GM18519 (cell line): ENCODE data around the gene CHMP5.

Experiments used
- ATAC-seq: cut with Tn5 transposase; IDR thresholded peaks from one replicate; pipeline ENCODE4 v1.9.1; 2021; ENCODE audit warnings: mild to moderate bottlenecking, moderate library complexity; ENCODE audit not compliant: unreplicated experiment, low FRiP score

Gene CHMP5

GRCh38 chr9:33242609-33243134, 22.2 kb upstream of the CHMP5 start:
- no peak for ATAC-seq

- ATAC-seq, result no peak
These were observed 20.6 kb upstream of the CHMP5 start for GRCh38 chr9:33244137-33244784.

- ATAC-seq, result no peak
These were observed 19.5 kb upstream of the CHMP5 start for GRCh38 chr9:33245341-33245740.

GRCh38 chr9:33246269-33246860, 18.5 kb upstream of the CHMP5 start:
- no peak for ATAC-seq

DNA sequence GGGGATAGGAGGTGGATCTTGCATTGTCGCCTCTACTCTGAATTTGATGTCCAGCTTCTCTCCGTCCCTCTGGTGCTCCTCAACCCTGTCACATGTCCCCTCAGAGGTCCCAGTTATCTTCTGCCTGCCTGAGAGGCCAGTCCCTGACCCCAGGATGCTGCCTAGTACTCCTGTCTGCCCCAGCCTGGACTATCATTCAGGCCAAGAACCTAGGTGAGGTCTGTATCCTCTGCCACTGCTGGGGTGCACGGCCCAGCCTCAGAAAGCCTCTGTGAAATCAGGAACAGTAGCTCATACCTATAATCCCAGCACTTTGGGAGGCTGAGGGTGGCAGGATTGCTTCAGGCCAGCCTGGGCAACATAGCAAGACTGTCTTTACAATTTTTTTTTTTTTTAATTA, 16.2 kb upstream of the CHMP5 start:
- no peak for ATAC-seq

GRCh38 chr9:33249087-33249658, 15.7 kb upstream of the CHMP5 start:
- ATAC-seq, result no peak

- no peak for ATAC-seq
These were observed 14.9 kb upstream of the CHMP5 start for GRCh38 chr9:33249983-33250382.

DNA sequence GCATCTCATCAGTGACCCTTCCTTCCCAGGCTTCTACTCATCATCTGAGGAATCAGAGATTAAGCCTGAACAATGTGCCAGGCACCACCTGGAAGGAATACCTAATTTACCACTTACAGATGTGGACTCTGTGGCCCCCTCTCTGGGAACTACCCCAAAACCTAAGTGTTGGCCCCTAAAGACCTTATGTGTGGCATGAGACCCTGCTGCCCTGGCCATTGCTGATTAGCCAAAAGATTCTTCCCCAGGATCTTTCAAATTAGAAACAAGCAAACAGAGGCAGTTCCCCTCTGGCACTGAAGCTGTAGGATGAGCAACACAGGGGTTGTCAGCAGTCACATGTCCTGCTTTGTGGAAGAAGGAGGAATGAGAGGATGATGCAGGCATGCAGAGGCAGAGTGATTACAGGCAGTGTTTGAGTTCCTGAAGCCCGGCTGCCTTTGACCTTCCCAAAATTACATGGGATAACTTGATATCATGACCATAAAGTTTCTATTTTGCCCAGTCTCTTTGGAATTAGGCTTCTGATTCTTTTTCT, 14.3 kb upstream of the CHMP5 start:
- ATAC-seq, result no peak

GRCh38 chr9:33254211-33254610, 10.6 kb upstream of the CHMP5 start:
- ATAC-seq, result no peak

DNA sequence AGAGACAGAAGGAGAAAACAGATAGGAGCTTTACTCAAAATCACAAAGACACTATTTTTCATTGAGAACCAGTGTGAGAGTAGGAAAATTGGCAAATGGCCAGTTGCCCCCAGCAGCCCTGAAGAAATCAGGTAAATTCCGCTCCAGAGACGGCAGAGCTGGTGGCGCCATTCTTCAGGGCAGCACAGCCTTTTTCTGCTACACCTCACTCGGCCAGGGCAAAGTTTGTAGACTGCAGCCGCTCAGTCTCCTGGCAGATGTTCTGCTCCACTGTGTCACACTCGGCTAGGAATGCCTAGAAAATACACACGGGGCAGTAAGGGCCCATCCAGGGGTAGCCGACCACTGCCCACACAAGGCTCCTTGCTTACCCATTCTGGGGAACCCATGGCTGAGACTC, 9.8 kb upstream of the CHMP5 start:
- ATAC-seq, result no peak

DNA sequence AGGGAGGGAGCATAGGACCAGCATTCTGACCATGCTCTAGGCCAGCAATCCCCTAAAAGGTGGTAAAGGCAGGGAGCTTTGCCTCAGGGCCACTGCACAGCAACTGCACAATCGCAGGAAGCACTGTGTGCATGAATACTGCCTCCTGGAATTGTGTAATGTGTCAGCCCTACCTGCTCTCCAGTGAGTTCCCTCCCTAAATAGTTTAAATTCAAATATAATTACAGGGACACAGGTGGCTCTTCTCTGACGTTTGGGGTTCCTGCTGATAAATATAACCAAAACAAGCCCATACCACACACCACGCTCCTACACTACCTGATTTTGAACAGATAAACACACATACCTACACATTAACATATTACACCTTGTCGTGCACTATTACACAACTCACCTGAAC, 9.4 kb upstream of the CHMP5 start:
- no peak for ATAC-seq

DNA sequence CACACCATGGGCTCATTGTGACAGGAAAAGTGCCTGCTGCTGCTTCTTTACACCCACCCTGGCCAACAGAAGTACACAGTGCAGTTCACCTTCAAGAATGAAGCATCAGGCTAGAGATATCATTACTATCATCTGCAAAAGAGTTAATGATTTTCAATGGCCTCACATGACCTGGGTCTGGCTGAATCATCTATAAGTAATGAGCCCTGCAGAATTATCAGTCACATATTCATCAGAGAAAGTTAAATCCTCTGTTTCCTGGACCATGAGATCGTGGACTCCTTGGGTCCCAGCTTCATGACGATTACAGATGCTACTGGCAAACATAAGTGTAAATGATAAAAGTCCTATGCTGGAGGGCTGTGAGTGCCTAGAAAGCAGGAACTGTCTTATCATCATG, 8.6 kb upstream of the CHMP5 start:
- ATAC-seq, result no peak

- ATAC-seq, result no peak
These were observed 7.6 kb upstream of the CHMP5 start for GRCh38 chr9:33257276-33257675.

DNA sequence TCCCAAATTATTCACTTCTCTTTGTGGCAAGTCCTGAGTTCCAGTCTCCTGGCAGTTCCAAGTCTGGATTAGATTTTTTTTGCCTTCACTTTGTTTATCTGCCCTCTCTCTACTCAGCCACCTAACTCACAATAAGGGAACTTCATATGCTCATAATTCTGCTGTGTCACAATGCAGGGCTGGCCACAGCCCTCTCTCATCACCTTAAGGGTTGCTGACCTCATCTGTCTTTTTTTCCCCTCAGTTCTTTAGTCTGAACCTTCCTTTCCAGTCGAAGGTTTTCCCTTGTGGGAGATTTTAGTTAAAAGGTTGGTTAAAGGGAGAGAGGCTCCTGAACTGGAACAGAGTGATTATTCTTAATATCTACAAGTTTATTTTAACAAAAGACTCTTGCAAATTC, 4.5 kb upstream of the CHMP5 start:
- no peak for ATAC-seq

GRCh38 chr9:33263131-33264002, 1.5 kb upstream of the CHMP5 start:
- no peak for ATAC-seq

DNA sequence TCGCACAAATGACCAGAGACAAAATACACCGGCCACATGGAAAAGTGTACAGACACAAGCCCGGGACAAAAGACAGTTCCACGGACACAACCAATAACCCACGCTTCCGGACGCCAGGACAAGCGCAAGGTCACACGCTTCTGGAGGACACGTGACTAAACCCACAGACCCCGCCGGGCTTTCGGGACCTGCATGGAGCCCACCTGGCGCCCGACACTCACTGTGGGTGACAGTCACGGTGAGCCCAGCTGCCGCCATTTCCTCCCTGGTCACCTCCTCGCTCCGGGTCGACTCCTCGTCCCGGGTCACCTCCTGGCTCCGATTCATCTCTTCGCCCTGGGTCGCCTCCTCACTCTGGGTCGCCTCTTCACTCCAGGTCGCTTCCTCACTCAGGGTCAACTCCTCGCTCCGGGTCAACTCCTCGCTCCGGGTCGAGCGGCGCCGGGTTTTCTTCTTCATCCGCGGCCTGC, 811 bp upstream of the CHMP5 start:
- no peak for ATAC-seq

- no peak for ATAC-seq
These were observed 489 bp downstream of the CHMP5 start for GRCh38 chr9:33265211-33265865.

DNA sequence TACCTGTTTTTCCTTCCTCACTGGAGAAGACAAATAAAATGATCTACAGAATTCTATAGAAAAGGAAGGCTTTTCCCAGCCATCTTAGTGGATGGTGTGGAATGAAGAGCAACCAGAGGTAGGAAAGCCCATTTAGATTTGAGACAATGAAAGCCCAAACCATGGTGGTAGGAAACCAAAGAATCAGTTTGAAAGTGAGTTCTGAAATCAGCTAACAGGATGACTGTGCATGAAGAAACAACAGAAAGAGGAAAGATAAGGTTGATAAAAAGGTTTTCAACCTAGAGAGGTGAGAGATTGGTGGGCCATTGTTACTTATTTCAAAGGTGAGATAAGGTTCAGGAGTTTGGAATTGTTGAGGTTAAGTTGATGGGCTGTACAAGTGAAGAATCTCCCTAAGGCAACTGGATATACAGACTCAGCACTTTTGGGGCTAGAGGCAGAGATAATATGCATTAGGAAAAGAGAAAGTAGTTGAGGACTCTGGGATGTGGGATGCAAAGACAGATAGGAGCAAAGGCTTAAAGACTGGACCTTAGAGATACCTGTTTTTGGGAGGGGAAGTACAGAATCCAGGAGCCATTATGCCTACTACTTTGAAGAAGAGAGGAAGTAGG, 2.4 kb downstream of the CHMP5 start:
- no peak for ATAC-seq

DNA sequence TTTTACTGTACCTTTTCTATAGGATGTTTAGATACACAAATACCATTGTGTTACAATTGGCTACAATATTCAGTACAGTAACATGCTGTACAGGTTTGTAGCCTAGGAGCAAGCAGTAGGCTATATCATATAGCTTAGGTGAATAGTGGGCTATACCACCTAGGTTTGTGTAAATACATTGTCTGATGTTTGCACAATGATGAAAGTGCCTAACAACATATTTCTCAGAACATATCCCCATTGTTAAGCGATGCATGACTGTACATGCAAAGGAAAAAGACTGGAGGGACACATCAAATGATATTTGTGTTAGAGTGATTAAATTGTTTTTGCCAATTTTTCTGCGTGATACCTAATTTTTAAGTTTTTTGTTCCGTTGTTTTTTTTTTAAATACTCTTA, 5.3 kb downstream of the CHMP5 start:
- ATAC-seq, result no peak

DNA sequence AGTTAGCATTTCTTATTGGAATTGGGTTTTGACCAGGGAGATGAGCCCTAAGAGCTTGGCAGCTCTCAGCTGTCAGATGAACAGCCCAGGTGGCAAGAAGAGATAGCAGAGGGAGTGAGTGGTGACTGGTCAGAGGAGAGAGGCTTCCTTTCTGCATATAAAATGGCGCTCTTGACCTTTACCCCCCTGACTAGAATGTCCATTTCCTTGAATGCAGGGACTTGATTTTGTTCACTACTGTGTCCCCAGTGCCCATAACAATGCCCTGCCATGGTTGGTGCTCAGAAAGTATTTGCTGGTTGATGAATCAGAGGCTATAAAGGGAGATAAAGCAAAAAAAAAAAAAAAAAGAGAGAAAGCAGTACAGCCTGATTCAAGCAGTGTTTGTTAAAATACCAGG, 7.2 kb downstream of the CHMP5 start:
- ATAC-seq, result no peak
